AG09309 (cell line): Measurements from ENCODE around the gene MARS2.
"Not testable (repeated sequence)": the region's sequence is repeated elsewhere in the genome, so short reads cannot be mapped to it uniquely, and the experiment has no call there.

Source experiments
- DNase-seq: peaks from one replicate; pipeline ENCODE4 v3.0.0-alpha.2; 2010; ENCODE audit warnings: low read depth
- H3K4me3 ChIP-seq: 2 replicates; pipeline ENCODE4 v1.5.1; 2011; ENCODE audit warnings: mild to moderate bottlenecking, low read depth, low read length, moderate library complexity; ENCODE audit not compliant: control insufficient read depth
- TF ChIP-seq, protein P1 (sequence below): IDR thresholded peaks from 2 replicates; pipeline ENCODE4 v1.5.1; 2011; ENCODE audit warnings: mild to moderate bottlenecking, low read depth, low read length, inconsistent platforms; ENCODE audit not compliant: insufficient read depth, control insufficient read depth; ENCODE audit errors: missing control alignments

MARS2 gene

GRCh38 chr2:197677483-197677882, 27.7 kb upstream of the MARS2 start:
- no peak for DNase-seq
- TF ChIP-seq, protein P1, sequence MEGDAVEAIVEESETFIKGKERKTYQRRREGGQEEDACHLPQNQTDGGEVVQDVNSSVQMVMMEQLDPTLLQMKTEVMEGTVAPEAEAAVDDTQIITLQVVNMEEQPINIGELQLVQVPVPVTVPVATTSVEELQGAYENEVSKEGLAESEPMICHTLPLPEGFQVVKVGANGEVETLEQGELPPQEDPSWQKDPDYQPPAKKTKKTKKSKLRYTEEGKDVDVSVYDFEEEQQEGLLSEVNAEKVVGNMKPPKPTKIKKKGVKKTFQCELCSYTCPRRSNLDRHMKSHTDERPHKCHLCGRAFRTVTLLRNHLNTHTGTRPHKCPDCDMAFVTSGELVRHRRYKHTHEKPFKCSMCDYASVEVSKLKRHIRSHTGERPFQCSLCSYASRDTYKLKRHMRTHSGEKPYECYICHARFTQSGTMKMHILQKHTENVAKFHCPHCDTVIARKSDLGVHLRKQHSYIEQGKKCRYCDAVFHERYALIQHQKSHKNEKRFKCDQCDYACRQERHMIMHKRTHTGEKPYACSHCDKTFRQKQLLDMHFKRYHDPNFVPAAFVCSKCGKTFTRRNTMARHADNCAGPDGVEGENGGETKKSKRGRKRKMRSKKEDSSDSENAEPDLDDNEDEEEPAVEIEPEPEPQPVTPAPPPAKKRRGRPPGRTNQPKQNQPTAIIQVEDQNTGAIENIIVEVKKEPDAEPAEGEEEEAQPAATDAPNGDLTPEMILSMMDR: no peak
- H3K4me3 ChIP-seq: no peak overlapping the region

GRCh38 chr2:197695206-197695605, 10.0 kb upstream of the MARS2 start:
- H3K4me3 ChIP-seq, DNase-seq: not testable (repeated sequence)

DNA sequence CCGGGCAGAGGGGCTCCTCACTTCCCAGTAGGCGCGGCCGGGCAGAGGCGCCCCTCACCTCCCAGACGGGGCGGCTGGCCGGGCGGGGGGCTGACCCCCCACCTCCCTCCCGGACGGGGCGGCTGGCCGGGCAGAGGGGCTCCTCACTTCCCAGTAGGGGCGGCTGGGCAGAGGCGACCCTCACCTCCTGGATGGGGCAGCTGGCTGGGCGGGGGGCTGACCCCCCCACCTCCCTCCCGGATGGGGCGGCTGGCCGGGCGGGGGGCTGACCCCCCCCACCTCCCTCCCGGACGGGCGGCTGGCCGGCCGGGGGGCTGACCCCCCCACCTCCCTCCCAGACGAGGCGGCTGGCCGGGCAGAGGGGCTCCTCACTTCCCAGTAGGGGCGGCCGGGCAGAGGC, 9.2 kb upstream of the MARS2 start:
- H3K4me3 ChIP-seq: not testable (repeated sequence)

GRCh38 chr2:197696571-197696970, 8.6 kb upstream of the MARS2 start:
- DNase-seq, H3K4me3 ChIP-seq: not testable (repeated sequence)

More for the DNA sequence above, 9.2 kb upstream of the MARS2 start:
- not testable (repeated sequence) for DNase-seq

GRCh38 chr2:197699724-197700123, 5.4 kb upstream of the MARS2 start:
- H3K4me3 ChIP-seq, DNase-seq: not testable (repeated sequence)

DNA sequence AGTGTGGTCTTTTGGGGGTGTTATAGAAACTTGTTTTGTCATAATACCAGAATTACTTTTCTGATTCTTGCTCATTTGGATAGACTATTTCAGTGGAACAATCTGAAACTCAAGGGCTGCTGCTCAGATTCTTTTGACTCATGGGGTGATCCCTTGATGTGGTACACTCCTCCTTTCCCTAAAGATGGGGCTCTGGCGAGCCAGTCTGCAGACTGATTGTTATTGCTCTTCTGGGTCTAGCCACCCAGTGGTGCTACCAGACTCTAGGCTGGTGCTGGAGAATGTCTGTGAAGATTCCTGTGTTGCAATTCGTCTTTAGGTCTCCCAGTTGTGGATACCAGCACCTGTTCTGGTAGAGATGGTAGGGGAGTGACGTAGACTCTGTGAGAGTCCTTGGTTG, 4.2 kb upstream of the MARS2 start:
- TF ChIP-seq, protein P1: no peak
- H3K4me3 ChIP-seq: no peak overlapping the region
- DNase-seq: no peak

DNA sequence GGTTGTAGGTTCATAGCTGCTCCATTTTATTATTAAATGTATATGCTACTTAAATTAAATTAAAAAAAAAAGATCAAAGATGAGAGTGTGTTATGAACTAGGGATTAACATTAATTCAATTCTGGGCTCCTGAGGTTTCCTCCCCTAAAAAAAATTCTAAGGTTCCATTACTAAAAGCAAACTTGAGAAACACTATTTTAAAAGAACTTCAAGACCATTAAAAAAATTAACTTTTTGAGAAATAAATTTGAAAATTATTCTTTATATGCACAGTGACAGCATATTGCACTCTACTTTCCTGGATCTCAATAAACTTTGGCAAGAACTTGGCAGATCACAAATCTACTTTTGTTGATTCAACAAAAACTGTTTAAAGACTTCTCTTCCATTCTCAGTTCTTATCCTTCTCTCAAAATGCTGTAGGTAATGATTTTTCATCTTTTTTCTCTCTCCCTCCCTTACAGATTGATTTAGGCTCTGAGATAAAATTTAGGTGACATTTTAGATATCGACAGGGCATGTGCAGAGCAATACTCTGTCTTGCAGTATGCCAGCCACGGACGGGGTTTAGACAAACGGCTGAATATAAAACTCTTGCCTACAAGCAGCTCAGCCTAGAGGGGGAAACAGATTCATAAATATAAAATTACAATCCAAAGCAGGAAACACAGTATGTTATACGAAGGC, 592 bp upstream of the MARS2 start:
- TF ChIP-seq, protein P1: no peak
- H3K4me3 ChIP-seq: peak overlapping the region; percentile 39
- DNase-seq: no peak

- DNase-seq: no peak
- TF ChIP-seq, protein P1: no peak
- H3K4me3 ChIP-seq: peak overlapping the region; percentile 67
Observed at GRCh38 chr2:197705912-197706838, 1.0 kb downstream of the MARS2 start.
